ENCODE measurements around the gene RASSF5. TPM values are rescaled to one million over a fixed set of nuclear protein-coding genes. Genes with fewer than 3 reads are reported as not detected.

The RASSF5 gene
- total RNA-seq, 4 donors from 2014 or later, result 6.6 to 23.0 (median 10.5) TPM

- no peak overlapping the region for H3K4me3 ChIP-seq
- no peaks in the 10 kb centered on the region for H3K9me3 ChIP-seq
- DNase-seq (ENCODE audit: extremely low spot score), result no peak
- WGBS, result 49% methylated on average over 11 of the region's 11 CpGs
- intact Hi-C loops (cut with DNase I), result no loop called here
- H3K27me3 ChIP-seq, result no peaks in the 10 kb centered on the region
- H3K36me3 ChIP-seq, result peaks cover 0 to 8% (median 0%) of the 10 kb centered on the region in 4 donors
- TF ChIP-seq POLR2AphosphoS5 (IDR thresholded peaks at IDR 0.05) (no peak), POLR2A (IDR thresholded peaks at IDR 0.05; ENCODE audit: low read depth) (no peak), CTCF (IDR thresholded peaks at IDR 0.05) (no peak), EP300 (IDR thresholded peaks at IDR 0.05) (no peak)
- peaks cover 10 to 30% (median 21%) of the 10 kb centered on the region in 4 donors for H3K4me1 ChIP-seq
- peak overlapping the region in 3 of 4 donors; percentile 18 to 59 (median 56) for H3K27ac ChIP-seq (replicated peaks in 1 of 4)
Measured at GRCh38 chr1:206575165-206575893, 68.0 kb downstream of the RASSF5 start.

- Histone ChIP-seq H3K4me1 (peaks cover 10 to 30% (median 21%) of the 10 kb centered on the region in 4 donors), H3K36me3 (peaks cover 0 to 12% (median 0%) of the 10 kb centered on the region in 4 donors), H3K4me3 (no peak overlapping the region), H3K27ac (replicated peaks in 1 of 4) (peak overlapping the region in 3 of 4 donors; percentile 18 to 59 (median 56)), H3K9me3 (no peaks in the 10 kb centered on the region), H3K27me3 (no peaks in the 10 kb centered on the region)
- intact Hi-C loops (cut with DNase I), result no loop called here
- no peak for DNase-seq (ENCODE audit: extremely low spot score)
- 90% methylated on average over 3 of the region's 3 CpGs for WGBS
- TF ChIP-seq CTCF (IDR thresholded peaks at IDR 0.05), result no peak
- no peak for TF ChIP-seq POLR2A (IDR thresholded peaks at IDR 0.05; ENCODE audit: low read depth)
- TF ChIP-seq POLR2AphosphoS5 (IDR thresholded peaks at IDR 0.05), result no peak
- no peak for TF ChIP-seq EP300 (IDR thresholded peaks at IDR 0.05)
Measured at GRCh38 chr1:206575894-206576737, 68.8 kb downstream of the RASSF5 start.

- WGBS, result 70% methylated on average over 4 of the region's 4 CpGs
- intact Hi-C loops (cut with DNase I), result no loop called here
- Histone ChIP-seq H3K4me1 (peaks cover 10 to 30% (median 24%) of the 10 kb centered on the region in 4 donors), H3K4me3 (no peak overlapping the region), H3K36me3 (peaks cover 0 to 12% (median 0%) of the 10 kb centered on the region in 4 donors), H3K9me3 (no peaks in the 10 kb centered on the region), H3K27ac (replicated peaks in 1 of 4) (no peak overlapping the region), H3K27me3 (no peaks in the 10 kb centered on the region)
- TF ChIP-seq POLR2A (IDR thresholded peaks at IDR 0.05; ENCODE audit: low read depth), result no peak
- no peak for TF ChIP-seq POLR2AphosphoS5 (IDR thresholded peaks at IDR 0.05)
- TF ChIP-seq CTCF (IDR thresholded peaks at IDR 0.05), result no peak
- no peak for TF ChIP-seq EP300 (IDR thresholded peaks at IDR 0.05)
- DNase-seq (ENCODE audit: extremely low spot score), result no peak
Measured at GRCh38 chr1:206577626-206578025, 70.3 kb downstream of the RASSF5 start.

GRCh38 chr1:206578068-206578977 is 71.0 kb downstream of the RASSF5 start:
- TF ChIP-seq POLR2A (IDR thresholded peaks at IDR 0.05; ENCODE audit: low read depth) (no peak), POLR2AphosphoS5 (IDR thresholded peaks at IDR 0.05) (no peak), EP300 (IDR thresholded peaks at IDR 0.05) (no peak), CTCF (IDR thresholded peaks at IDR 0.05) (no peak)
- Histone ChIP-seq H3K27ac (replicated peaks in 1 of 4) (no peak overlapping the region), H3K4me1 (peaks cover 10 to 34% (median 27%) of the 10 kb centered on the region in 4 donors), H3K4me3 (no peak overlapping the region), H3K9me3 (no peaks in the 10 kb centered on the region), H3K36me3 (peaks cover 0 to 15% (median 0%) of the 10 kb centered on the region in 4 donors), H3K27me3 (no peaks in the 10 kb centered on the region)
- no peak for DNase-seq (ENCODE audit: extremely low spot score)
- WGBS, result 81% methylated on average over 10 of the region's 10 CpGs
- intact Hi-C loops (cut with DNase I), result no loop called here
